CMK (cell line): ENCODE results near the gene NDUFA8.

Source experiments
- DNase-seq: peaks from one replicate; pipeline ENCODE4 v3.0.0-alpha.2; 2010; ENCODE audit warnings: low read depth

NDUFA8 gene

GRCh38 chr9:122159026-122159924 lies at the start of gene NDUFA8, which contains the start of gene MORN5:
TSS of gene NDUFA8 (minus strand) at chr9:122159779. CDS start at chr9:122159677, 102 bp downstream.
TSS of gene MORN5 (plus strand) at chr9:122159908. CDS start at chr9:122159973, 65 bp downstream.
- peak; percentile 93 for DNase-seq

- DNase-seq, result no peak
Measured at GRCh38 chr9:122207096-122207495, 47.5 kb upstream of the NDUFA8 start.

GRCh38 chr9:122206118-122207046 lies 46.8 kb upstream of the NDUFA8 start:
- no peak for DNase-seq

GRCh38 chr9:122205176-122205575 lies 45.6 kb upstream of the NDUFA8 start:
- DNase-seq, result no peak

- DNase-seq, result no peak
Measured at GRCh38 chr9:122204491-122204890, 44.9 kb upstream of the NDUFA8 start.

GRCh38 chr9:122204055-122204454 lies 44.5 kb upstream of the NDUFA8 start:
- no peak for DNase-seq

- no peak for DNase-seq
Measured at GRCh38 chr9:122202111-122202510, 42.5 kb upstream of the NDUFA8 start.

GRCh38 chr9:122201641-122202040 lies 42.1 kb upstream of the NDUFA8 start:
- DNase-seq, result no peak

- DNase-seq, result no peak
Measured at GRCh38 chr9:122200960-122201595, 41.5 kb upstream of the NDUFA8 start.

GRCh38 chr9:122197882-122198281 lies 38.3 kb upstream of the NDUFA8 start:
- DNase-seq, result no peak

GRCh38 chr9:122197426-122197825 lies 37.8 kb upstream of the NDUFA8 start:
- no peak for DNase-seq

- no peak for DNase-seq
Measured at GRCh38 chr9:122195875-122196274, 36.3 kb upstream of the NDUFA8 start.

GRCh38 chr9:122193651-122194050 lies 34.1 kb upstream of the NDUFA8 start:
- DNase-seq, result no peak

- no peak for DNase-seq
Measured at GRCh38 chr9:122192914-122193525, 33.4 kb upstream of the NDUFA8 start.

- no peak for DNase-seq
Measured at GRCh38 chr9:122192261-122192875, 32.8 kb upstream of the NDUFA8 start.

GRCh38 chr9:122191584-122191983 lies 32.0 kb upstream of the NDUFA8 start:
- no peak for DNase-seq

GRCh38 chr9:122190597-122191381 lies 31.2 kb upstream of the NDUFA8 start:
- no peak for DNase-seq

GRCh38 chr9:122188369-122188768 lies 28.8 kb upstream of the NDUFA8 start:
- no peak for DNase-seq

GRCh38 chr9:122186777-122187470 lies 27.3 kb upstream of the NDUFA8 start:
- DNase-seq, result no peak

- no peak for DNase-seq
Measured at GRCh38 chr9:122186301-122186700, 26.7 kb upstream of the NDUFA8 start.
